Measurements from ENCODE around the gene NR2E3. TPM values are rescaled to one million over a fixed set of nuclear protein-coding genes. Genes with fewer than 3 reads are reported as not detected.

The NR2E3 gene
- total RNA-seq, 1 experiment from 2014 or later: not detected

DNA sequence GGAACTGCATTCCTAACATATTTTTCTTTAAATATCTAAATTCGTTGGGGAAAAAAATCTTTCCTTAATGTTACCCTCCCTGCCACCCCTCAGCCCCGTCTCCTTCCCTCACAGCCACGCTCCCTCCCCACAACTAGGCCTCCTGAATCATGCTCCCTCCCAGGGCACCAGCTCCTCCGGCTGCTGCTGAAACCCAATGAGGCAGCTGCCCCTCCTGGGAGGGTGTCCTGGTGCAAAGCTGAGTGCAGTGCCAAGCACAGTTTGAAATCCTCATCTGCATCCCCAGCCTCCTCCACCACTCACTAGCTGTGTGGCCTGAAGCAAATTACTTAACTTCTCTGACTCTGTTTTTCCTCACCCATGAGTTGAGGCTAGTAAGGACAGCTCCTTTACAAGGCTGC, 2.7 kb upstream of the NR2E3 start:
- intact Hi-C loops (cut with micrococcal nuclease; ENCODE audit: unreplicated experiment): no loop called here
- TF ChIP-seq EZH2 (IDR thresholded peaks at IDR 0.05; ENCODE audit: borderline replicate concordance, low read depth, low read length, poor library complexity, severe bottlenecking): no peak
- TF ChIP-seq, protein P1, sequence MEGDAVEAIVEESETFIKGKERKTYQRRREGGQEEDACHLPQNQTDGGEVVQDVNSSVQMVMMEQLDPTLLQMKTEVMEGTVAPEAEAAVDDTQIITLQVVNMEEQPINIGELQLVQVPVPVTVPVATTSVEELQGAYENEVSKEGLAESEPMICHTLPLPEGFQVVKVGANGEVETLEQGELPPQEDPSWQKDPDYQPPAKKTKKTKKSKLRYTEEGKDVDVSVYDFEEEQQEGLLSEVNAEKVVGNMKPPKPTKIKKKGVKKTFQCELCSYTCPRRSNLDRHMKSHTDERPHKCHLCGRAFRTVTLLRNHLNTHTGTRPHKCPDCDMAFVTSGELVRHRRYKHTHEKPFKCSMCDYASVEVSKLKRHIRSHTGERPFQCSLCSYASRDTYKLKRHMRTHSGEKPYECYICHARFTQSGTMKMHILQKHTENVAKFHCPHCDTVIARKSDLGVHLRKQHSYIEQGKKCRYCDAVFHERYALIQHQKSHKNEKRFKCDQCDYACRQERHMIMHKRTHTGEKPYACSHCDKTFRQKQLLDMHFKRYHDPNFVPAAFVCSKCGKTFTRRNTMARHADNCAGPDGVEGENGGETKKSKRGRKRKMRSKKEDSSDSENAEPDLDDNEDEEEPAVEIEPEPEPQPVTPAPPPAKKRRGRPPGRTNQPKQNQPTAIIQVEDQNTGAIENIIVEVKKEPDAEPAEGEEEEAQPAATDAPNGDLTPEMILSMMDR (conservative IDR thresholded peaks at IDR 0.05; ENCODE audit: low read depth, low read length): no peak
- POLR2A ChIA-PET (ENCODE audit: low non-redundant PET): interaction anchor here (0.6 kb wide), 2 partner anchors 32 to 319 kb away, joined by 3 to 5 read pairs; no protein-coding TSS in a partner anchor
- Histone ChIP-seq H3K4me3 (ENCODE audit: low read depth, low read length, poor library complexity, severe bottlenecking) (no peak overlapping the region), H3K27me3 (replicated peaks; ENCODE audit: insufficient read depth, low read depth, low read length, poor library complexity) (no peaks in the 10 kb centered on the region), H3K27ac (ENCODE audit: low read depth, low read length, poor library complexity, severe bottlenecking) (no peak overlapping the region), H3K4me1 (ENCODE audit: insufficient read depth, low read length, poor library complexity, severe bottlenecking) (peaks cover 14% of the 10 kb centered on the region), H3K9me3 (ENCODE audit: low read depth, low read length, poor library complexity, severe bottlenecking) (no peaks in the 10 kb centered on the region), H3K36me3 (ENCODE audit: insufficient read depth, low read length, poor library complexity, severe bottlenecking) (no peaks in the 10 kb centered on the region)
- no TSS peak for BruUV-seq (replicated peaks)
- DNase-seq (ENCODE audit: low spot score): peak; percentile 32
- CTCF ChIA-PET: interaction anchor here (1.2 kb wide), 1 partner anchor 64 kb away, joined by 5 read pairs; no protein-coding TSS in a partner anchor

DNA sequence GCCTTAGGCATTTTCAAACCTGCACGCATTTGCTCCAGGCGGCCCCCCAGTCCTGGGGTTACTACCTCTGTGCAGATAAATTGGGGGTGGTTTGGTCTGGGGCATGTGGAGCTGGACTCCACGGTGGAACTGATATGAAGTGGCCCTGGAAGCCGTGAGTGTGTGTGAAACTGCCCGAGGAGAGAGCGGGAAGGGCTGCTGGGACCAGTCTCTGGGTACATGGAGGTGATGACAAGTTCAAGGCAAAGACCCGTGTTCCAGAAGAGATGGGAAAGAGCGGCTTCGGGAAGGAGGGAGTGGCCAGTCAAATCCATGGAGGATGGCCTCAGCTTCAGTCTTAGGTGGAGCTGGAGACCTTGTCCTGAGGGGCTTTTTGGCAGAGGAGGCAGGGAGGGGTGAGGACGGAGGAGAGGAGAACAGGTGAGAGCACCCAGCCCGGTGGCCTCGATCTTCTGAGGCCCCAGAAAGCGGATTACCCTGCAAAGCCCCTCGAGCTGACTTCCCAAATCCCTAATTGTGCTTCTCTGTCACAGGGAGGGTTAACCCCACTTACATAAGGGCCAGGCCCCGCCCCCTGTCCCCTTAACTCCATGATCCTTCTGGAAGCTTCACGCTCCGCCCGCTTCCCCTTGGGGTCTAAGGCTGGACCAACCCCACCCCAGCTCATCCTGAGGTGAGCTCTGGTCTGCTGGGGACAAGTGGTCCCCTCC, 1.9 kb upstream of the NR2E3 start:
- H3K27me3 ChIP-seq (replicated peaks; ENCODE audit: insufficient read depth, low read depth, low read length, poor library complexity): no peaks in the 10 kb centered on the region
- intact Hi-C loops (cut with micrococcal nuclease; ENCODE audit: unreplicated experiment): no loop called here

DNA sequence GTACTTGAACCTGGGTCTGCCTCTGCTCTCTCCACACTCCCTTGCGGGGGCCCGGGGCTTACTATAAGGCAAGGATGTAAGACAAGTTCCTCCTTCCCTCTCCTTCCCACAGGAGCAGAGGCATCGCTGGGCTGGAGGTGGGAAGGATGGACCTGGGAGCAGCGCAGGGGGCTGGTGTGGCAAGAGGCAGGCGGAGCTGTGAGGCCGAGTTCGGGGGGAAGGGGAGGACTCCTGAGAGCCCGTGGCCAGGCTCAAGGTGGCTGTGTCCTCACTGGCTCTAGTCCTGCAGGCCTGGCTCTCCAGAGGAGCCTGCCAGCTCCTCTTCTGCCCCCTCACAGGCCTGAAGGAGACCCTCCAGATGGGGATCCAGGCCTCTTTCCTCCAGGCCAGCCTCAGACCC, 1.0 kb upstream of the NR2E3 start:
- no peak for TF ChIP-seq EZH2 (IDR thresholded peaks at IDR 0.05; ENCODE audit: borderline replicate concordance, low read depth, low read length, poor library complexity, severe bottlenecking)
- TF ChIP-seq, protein P1 (conservative IDR thresholded peaks at IDR 0.05; ENCODE audit: low read depth, low read length): no peak
- BruUV-seq (replicated peaks): no TSS peak
- DNase-seq (ENCODE audit: low spot score): no peak
- Histone ChIP-seq H3K9me3 (ENCODE audit: low read depth, low read length, poor library complexity, severe bottlenecking) (no peaks in the 10 kb centered on the region), H3K4me1 (ENCODE audit: insufficient read depth, low read length, poor library complexity, severe bottlenecking) (peaks cover 14% of the 10 kb centered on the region), H3K36me3 (ENCODE audit: insufficient read depth, low read length, poor library complexity, severe bottlenecking) (no peaks in the 10 kb centered on the region), H3K27ac (ENCODE audit: low read depth, low read length, poor library complexity, severe bottlenecking) (no peak overlapping the region), H3K27me3 (replicated peaks; ENCODE audit: insufficient read depth, low read depth, low read length, poor library complexity) (no peaks in the 10 kb centered on the region), H3K4me3 (ENCODE audit: low read depth, low read length, poor library complexity, severe bottlenecking) (no peak overlapping the region)
- CTCF ChIA-PET: no interaction called here
- intact Hi-C loops (cut with micrococcal nuclease; ENCODE audit: unreplicated experiment): no loop called here
- POLR2A ChIA-PET (ENCODE audit: low non-redundant PET): no interaction called here

More for the DNA sequence above, 1.9 kb upstream of the NR2E3 start:
- Histone ChIP-seq H3K27ac (ENCODE audit: low read depth, low read length, poor library complexity, severe bottlenecking) (no peak overlapping the region), H3K9me3 (ENCODE audit: low read depth, low read length, poor library complexity, severe bottlenecking) (no peaks in the 10 kb centered on the region), H3K4me1 (ENCODE audit: insufficient read depth, low read length, poor library complexity, severe bottlenecking) (peaks cover 14% of the 10 kb centered on the region), H3K36me3 (ENCODE audit: insufficient read depth, low read length, poor library complexity, severe bottlenecking) (no peaks in the 10 kb centered on the region), H3K4me3 (ENCODE audit: low read depth, low read length, poor library complexity, severe bottlenecking) (no peak overlapping the region)
- ChIA-PET POLR2A (ENCODE audit: low non-redundant PET) (interaction anchor here (0.6 kb wide), 1 partner anchor 31 kb away, joined by 5 read pairs; no protein-coding TSS in a partner anchor), CTCF (interaction anchor here (1.2 kb wide), 1 partner anchor 65 kb away, joined by 5 read pairs; no protein-coding TSS in a partner anchor)
- no peak for TF ChIP-seq EZH2 (IDR thresholded peaks at IDR 0.05; ENCODE audit: borderline replicate concordance, low read depth, low read length, poor library complexity, severe bottlenecking)
- TF ChIP-seq, protein P1 (conservative IDR thresholded peaks at IDR 0.05; ENCODE audit: low read depth, low read length): no peak
- DNase-seq (ENCODE audit: low spot score): no peak
- no TSS peak for BruUV-seq (replicated peaks)

Data from A673 (cell line).